Stimulated activated CD4-positive, alpha-beta T cell treated with anti-CD3 and anti-CD28 coated beads, Interleukin-4, amount 100 ng/mL, for 48 hours (primary cell): ENCODE results near the gene MAP4K4.
"Not testable (repeated sequence)": the region's sequence is repeated elsewhere in the genome, so short reads cannot be mapped to it uniquely, and the experiment has no call there.

Source experiments
- DNase-seq, 2 donors: peaks; one replicate each; pipeline ENCODE4 v3.0.0-alpha.2; 2020; ENCODE audit warnings: low read depth in 2 of 2

MAP4K4 gene

GRCh38 chr2:101901241-101901640 is 203.7 kb downstream of the MAP4K4 start:
- no peak for DNase-seq

GRCh38 chr2:101902169-101902568 is 204.7 kb downstream of the MAP4K4 start:
- DNase-seq = no peak

GRCh38 chr2:101904916-101905315 is 207.4 kb downstream of the MAP4K4 start:
- no peak for DNase-seq

- no peak for DNase-seq
These were observed 208.3 kb downstream of the MAP4K4 start for GRCh38 chr2:101905746-101906336.

- no peak for DNase-seq
These were observed 212.3 kb downstream of the MAP4K4 start for GRCh38 chr2:101909760-101910159.

GRCh38 chr2:101912545-101912944 is 215.0 kb downstream of the MAP4K4 start:
- DNase-seq = peak in 1 of 2 donors; percentile 23

GRCh38 chr2:101921319-101921952 is 223.9 kb downstream of the MAP4K4 start:
- no peak for DNase-seq

GRCh38 chr2:101921953-101922325 is 224.4 kb downstream of the MAP4K4 start:
- DNase-seq = no peak

- DNase-seq = not testable (repeated sequence)
These were observed 226.8 kb downstream of the MAP4K4 start for GRCh38 chr2:101924311-101924710.

- no peak for DNase-seq
These were observed 232.5 kb downstream of the MAP4K4 start for GRCh38 chr2:101930019-101930418.

GRCh38 chr2:101930847-101931246 is 233.3 kb downstream of the MAP4K4 start:
- no peak for DNase-seq

GRCh38 chr2:101931402-101931801 is 233.9 kb downstream of the MAP4K4 start:
- no peak for DNase-seq

- DNase-seq = not testable (repeated sequence)
These were observed 238.3 kb downstream of the MAP4K4 start for GRCh38 chr2:101935764-101936163.

GRCh38 chr2:101942851-101943250 is 245.3 kb downstream of the MAP4K4 start:
- DNase-seq = no peak
